CD8-positive, alpha-beta memory T cell (primary cell): ENCODE measurements around the gene PECR. TPM values are rescaled to one million over a fixed set of nuclear protein-coding genes. Genes with fewer than 3 reads are reported as not detected.
A peak's percentile ranks its signal among the peaks of the same experiment; 100 is the strongest.

ENCODE experiments used
- CTCF ChIA-PET: fragments of 350-600 bp; sonication (Branson Sonifier 250); formaldehyde crosslinking; loops from one replicate; lab custom pipeline; 2021; ENCODE audit warnings: antibody characterized with exemption; lab: Charles Lee
- POLR2A ChIA-PET: fragments of 350-600 bp; sonication (Branson Sonifier 250); formaldehyde crosslinking; loops from one replicate; lab custom pipeline; 2021; ENCODE audit warnings: antibody characterized with exemption; lab: Charles Lee
- DNase-seq, 5 donors: peaks; one replicate each; pipeline versions ENCODE4 v3.0.0 to v3.0.0-alpha.2; 2020 to 2022; ENCODE audit warnings: mixed read lengths in 1 of 5
- H3K27ac ChIP-seq: one replicate; pipeline ENCODE4 v1.7.0; 2013; ENCODE audit warnings: low read depth, mild to moderate bottlenecking, low read length, moderate library complexity
- H3K27me3 ChIP-seq: 2 replicates; pipeline ENCODE4 v1.7.0; 2013; ENCODE audit warnings: low read length, mild to moderate bottlenecking; ENCODE audit not compliant: insufficient read depth, poor library complexity, severe bottlenecking
- H3K36me3 ChIP-seq: 2 replicates; pipeline ENCODE4 v1.7.0; 2013; ENCODE audit warnings: mild to moderate bottlenecking, low read length, moderate library complexity; ENCODE audit not compliant: insufficient read depth
- H3K4me1 ChIP-seq: 2 replicates; pipeline ENCODE4 v1.7.0; 2013; ENCODE audit warnings: mild to moderate bottlenecking, low read length, moderate library complexity; ENCODE audit not compliant: insufficient read depth
- H3K4me3 ChIP-seq: 2 replicates; pipeline ENCODE4 v1.7.0; 2013; ENCODE audit warnings: mild to moderate bottlenecking, low read length
- H3K9me3 ChIP-seq: 2 replicates; pipeline ENCODE4 v1.7.0; 2013; ENCODE audit warnings: mild to moderate bottlenecking, low read length
- H3K27ac Mint-ChIP-seq, 8 donors: one replicate each; pipeline ENCODE4 v1.8.0; 2020 to 2021; ENCODE audit warnings: mixed read lengths in 8 of 8, mild to moderate bottlenecking in 6 of 8, inconsistent platforms in 3 of 8, moderate library complexity in 3 of 8
- H3K27me3 Mint-ChIP-seq, 2 donors: one replicate each; pipeline ENCODE4 v1.8.0; 2020 to 2021; ENCODE audit warnings: mixed read lengths in 2 of 2, mild to moderate bottlenecking in 1 of 2, moderate library complexity in 1 of 2
- H3K36me3 Mint-ChIP-seq, 3 donors: one replicate each; pipeline ENCODE4 v1.8.0; 2020 to 2021; ENCODE audit warnings: mixed read lengths in 3 of 3, inconsistent platforms in 1 of 3, mild to moderate bottlenecking in 1 of 3
- H3K4me1 Mint-ChIP-seq, 3 donors: one replicate each; pipeline ENCODE4 v1.8.0; 2020 to 2021; ENCODE audit warnings: mixed read lengths in 3 of 3, inconsistent platforms in 1 of 3, mild to moderate bottlenecking in 1 of 3
- H3K4me3 Mint-ChIP-seq, 7 donors: one replicate each; pipeline ENCODE4 v1.8.0; 2020 to 2021; ENCODE audit warnings: mixed read lengths in 7 of 7, mild to moderate bottlenecking in 6 of 7, moderate library complexity in 4 of 7, inconsistent platforms in 2 of 7
- H3K9me3 Mint-ChIP-seq, 5 donors: one replicate each; pipeline ENCODE4 v1.8.0; 2020 to 2022; ENCODE audit warnings: mixed read lengths in 5 of 5, mild to moderate bottlenecking in 3 of 5, moderate library complexity in 2 of 5, inconsistent platforms in 1 of 5
- polyA plus RNA-seq: library from polyadenylated mRNA; unstranded; fragments of 300-500 nt; fragmentation: Illumina TruSeq; gene quantifications from one replicate; pipeline ENCODE4 v1.2.3, GENCODE V29; 2021
- total RNA-seq, 2 experiments: library from RNA; stranded (reverse); gene quantifications; one replicate each; pipeline ENCODE4 v1.2.3, GENCODE V29; 2021

The PECR gene
- total and polyA plus RNA-seq, 3 experiments from 2014 or later: 10.5 to 24.4 (median 12.6) TPM

DNA sequence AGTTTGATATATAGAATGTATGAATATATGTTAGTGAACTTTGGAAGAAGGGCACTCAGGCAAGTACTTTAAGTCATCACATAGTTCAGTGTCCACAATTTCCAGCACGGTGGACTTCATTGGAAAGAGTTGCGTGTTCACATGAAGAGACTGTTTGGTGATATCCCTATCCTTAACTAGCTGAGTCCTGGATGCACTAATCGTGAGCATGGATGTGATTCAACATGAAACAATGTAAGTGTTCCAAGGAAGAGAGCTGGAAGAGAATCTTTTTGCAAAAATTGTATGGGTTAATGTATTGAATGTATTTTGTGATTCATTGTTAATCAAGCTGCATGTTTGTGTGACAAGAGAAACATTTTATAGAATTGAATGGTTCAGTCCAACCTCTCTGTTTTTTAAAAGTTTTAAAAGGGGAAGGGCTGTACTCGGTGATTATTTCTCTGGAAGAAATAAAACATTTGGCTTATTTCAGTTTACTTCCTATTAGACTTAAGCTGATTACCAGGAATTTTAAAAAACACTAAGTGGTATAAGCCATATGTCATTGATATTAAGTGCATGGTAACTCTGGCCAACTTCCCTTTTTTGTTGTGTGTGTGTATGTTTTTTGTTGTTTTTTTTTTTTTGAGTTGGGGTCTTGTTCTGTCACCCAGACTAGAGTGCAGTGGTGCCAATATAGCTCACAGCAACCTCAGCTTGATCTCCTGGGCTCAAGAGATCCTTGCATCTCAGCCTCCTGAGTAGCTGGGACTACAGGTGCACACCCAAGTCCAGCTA is 36.1 kb upstream of the PECR start:
- Mint-ChIP-seq H3K27ac (peak overlapping the region in 4 of 8 donors; percentile 23 to 62 (median 44)), H3K36me3 (peaks cover 13 to 93% (median 42%) of the 10 kb centered on the region in 3 donors), H3K9me3 (peaks cover 0 to 2% (median 0%) of the 10 kb centered on the region in 5 donors), H3K4me1 (peaks cover 72 to 88% (median 88%) of the 10 kb centered on the region in 3 donors), H3K27me3 (peaks cover 0 to 1% of the 10 kb centered on the region in 2 donors), H3K4me3 (no peak overlapping the region)
- no peak for DNase-seq
- peaks cover 84% of the 10 kb centered on the region for H3K4me1 ChIP-seq
- H3K4me3 ChIP-seq: no peak overlapping the region
- ChIA-PET CTCF (interaction anchor here (0.7 to 0.9 kb wide), 2 partner anchors 83 to 84 kb away, joined by 3 to 4 read pairs; no protein-coding TSS in a partner anchor), POLR2A (no interaction called here)
- H3K9me3 ChIP-seq: no peaks in the 10 kb centered on the region
- H3K36me3 ChIP-seq: peaks cover 70% of the 10 kb centered on the region
- H3K27ac ChIP-seq: no peak overlapping the region
- no peaks in the 10 kb centered on the region for H3K27me3 ChIP-seq

DNA sequence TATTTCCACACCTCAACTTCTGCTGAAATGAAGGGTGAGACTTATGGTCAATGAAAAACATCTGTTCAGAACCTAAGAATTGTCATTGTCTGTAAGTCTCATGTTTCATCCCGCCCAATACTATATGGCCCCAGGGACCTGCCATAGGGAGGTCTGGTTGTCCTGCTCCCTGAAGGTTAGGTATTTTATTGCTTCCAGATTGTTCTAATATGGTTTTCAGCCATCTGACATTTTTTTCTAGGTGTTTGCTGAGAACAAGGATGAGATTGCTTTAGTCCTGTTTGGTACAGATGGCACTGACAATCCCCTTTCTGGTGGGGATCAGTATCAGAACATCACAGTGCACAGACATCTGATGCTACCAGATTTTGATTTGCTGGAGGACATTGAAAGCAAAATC is 34.8 kb upstream of the PECR start:
- Histone ChIP-seq H3K4me3 (no peak overlapping the region), H3K27ac (no peak overlapping the region), H3K27me3 (no peaks in the 10 kb centered on the region), H3K4me1 (peaks cover 92% of the 10 kb centered on the region), H3K36me3 (peaks cover 69% of the 10 kb centered on the region), H3K9me3 (no peaks in the 10 kb centered on the region)
- Mint-ChIP-seq H3K9me3 (peaks cover 0 to 2% (median 0%) of the 10 kb centered on the region in 5 donors), H3K27me3 (peaks cover 0 to 1% of the 10 kb centered on the region in 2 donors), H3K4me1 (peaks cover 76 to 95% (median 93%) of the 10 kb centered on the region in 3 donors), H3K36me3 (peaks cover 9 to 93% (median 44%) of the 10 kb centered on the region in 3 donors), H3K4me3 (peak overlapping the region in 5 of 7 donors; percentile 13 to 53 (median 34)), H3K27ac (peak overlapping the region in 7 of 8 donors; percentile 13 to 80 (median 49))
- ChIA-PET CTCF (no interaction called here), POLR2A (no interaction called here)
- DNase-seq: no peak

DNA sequence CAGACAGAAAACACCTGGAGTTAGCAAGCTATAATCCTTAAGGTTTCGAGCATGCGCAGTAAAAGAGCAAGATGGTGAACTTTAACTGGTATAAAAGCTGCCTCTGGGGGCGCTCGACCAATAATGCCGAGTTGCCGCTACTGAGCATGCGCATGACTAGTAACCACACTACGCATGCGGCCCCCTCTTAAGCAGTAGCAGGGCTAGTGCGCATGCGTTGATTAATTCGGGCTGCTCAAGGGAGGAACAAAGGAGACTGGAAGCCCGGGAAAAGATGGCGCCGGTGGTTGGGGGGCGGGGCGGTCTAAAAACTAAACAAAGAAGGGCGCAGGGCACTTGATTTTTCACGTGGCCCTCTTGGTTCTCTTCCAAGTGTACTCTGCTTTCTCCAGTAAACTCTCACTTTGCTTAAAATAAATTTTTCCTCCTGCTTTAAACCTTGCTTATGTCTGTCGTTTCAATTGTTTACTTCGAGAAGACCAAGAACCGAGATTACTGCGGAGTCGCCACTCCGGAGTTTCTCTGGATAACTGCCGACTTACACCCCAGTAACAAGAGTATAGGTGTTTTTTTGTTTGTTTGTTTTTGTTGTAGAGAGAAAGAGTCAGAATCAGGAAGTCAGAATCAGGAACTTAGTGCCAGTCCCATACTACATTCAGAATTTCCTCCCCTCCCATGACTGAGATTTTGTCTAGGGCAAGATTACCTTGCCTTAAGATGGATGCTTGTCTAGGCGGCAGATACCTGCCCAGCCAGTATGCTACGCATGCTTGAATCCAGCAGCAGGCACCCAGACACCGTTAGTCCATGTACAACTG is 33.3 kb upstream of the PECR start:
- H3K27ac Mint-ChIP-seq: peak overlapping the region; percentile 93 to 98 (median 97)

DNA sequence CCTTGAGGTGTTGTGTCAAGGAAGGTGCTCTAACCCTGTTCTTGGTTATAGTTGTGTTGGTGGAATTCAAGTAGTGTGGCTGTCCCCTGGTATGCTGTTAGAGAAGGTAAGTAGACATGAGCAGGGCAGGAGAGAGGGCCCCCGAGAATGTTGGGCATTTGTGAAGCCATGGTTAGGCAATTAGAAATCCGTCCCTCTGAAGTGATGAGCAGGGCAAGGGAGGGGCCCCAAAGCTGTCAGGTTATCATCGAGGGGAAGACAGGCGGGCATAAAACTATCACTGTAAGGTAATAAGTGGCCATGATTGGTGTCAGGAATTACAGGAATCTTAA is 32.7 kb upstream of the PECR start:
- H3K27me3 ChIP-seq: no peaks in the 10 kb centered on the region
- peak overlapping the region; percentile 93 to 98 (median 97) for H3K27ac Mint-ChIP-seq
- peaks cover 84 to 100% (median 99%) of the 10 kb centered on the region in 3 donors for H3K4me1 Mint-ChIP-seq
- peaks cover 63% of the 10 kb centered on the region for H3K36me3 ChIP-seq
- peaks cover 92% of the 10 kb centered on the region for H3K4me1 ChIP-seq
- H3K27me3 Mint-ChIP-seq: peaks cover 0 to 1% of the 10 kb centered on the region in 2 donors
- no peak overlapping the region for H3K4me3 ChIP-seq
- POLR2A ChIA-PET: interaction anchor here (0.6 to 0.9 kb wide), 3 partner anchors 20 to 33 kb away, joined by 3 read pairs; partner anchors contain the start of genes PECR and TMEM169
- CTCF ChIA-PET: interaction anchor here (0.7 to 3.0 kb wide), 15 partner anchors 8 to 290 kb away, joined by 3 to 16 read pairs (median 4); no protein-coding TSS in a partner anchor
- H3K9me3 ChIP-seq: no peaks in the 10 kb centered on the region
- H3K36me3 Mint-ChIP-seq: peaks cover 10 to 91% (median 38%) of the 10 kb centered on the region in 3 donors
- no peak for DNase-seq
- H3K9me3 Mint-ChIP-seq: peaks cover 0 to 2% (median 0%) of the 10 kb centered on the region in 5 donors
- H3K4me3 Mint-ChIP-seq: peak overlapping the region in 6 of 7 donors; percentile 88 to 94 (median 92)
- H3K27ac ChIP-seq: no peak overlapping the region

More for the DNA sequence above, 33.3 kb upstream of the PECR start:
- Mint-ChIP-seq H3K9me3 (peaks cover 0 to 2% (median 0%) of the 10 kb centered on the region in 5 donors), H3K27me3 (peaks cover 0 to 1% of the 10 kb centered on the region in 2 donors), H3K36me3 (peaks cover 10 to 92% (median 42%) of the 10 kb centered on the region in 3 donors), H3K4me1 (peaks cover 83 to 100% (median 99%) of the 10 kb centered on the region in 3 donors), H3K4me3 (peak overlapping the region; percentile 88 to 94 (median 92))
- CTCF ChIA-PET: interaction anchor here (0.7 to 3.0 kb wide), 14 partner anchors 9 to 103 kb away, joined by 3 to 16 read pairs (median 4); no protein-coding TSS in a partner anchor
- Histone ChIP-seq H3K4me3 (peak overlapping the region; percentile 57), H3K27me3 (no peaks in the 10 kb centered on the region), H3K4me1 (peaks cover 94% of the 10 kb centered on the region), H3K36me3 (peaks cover 69% of the 10 kb centered on the region), H3K9me3 (no peaks in the 10 kb centered on the region), H3K27ac (peak overlapping the region; percentile 71)
- POLR2A ChIA-PET: interaction anchor here (0.6 to 0.9 kb wide), 3 partner anchors 21 to 34 kb away, joined by 3 read pairs; partner anchors contain the start of genes PECR and TMEM169
- DNase-seq: peak; percentile 94 to 99 (median 96)

DNA sequence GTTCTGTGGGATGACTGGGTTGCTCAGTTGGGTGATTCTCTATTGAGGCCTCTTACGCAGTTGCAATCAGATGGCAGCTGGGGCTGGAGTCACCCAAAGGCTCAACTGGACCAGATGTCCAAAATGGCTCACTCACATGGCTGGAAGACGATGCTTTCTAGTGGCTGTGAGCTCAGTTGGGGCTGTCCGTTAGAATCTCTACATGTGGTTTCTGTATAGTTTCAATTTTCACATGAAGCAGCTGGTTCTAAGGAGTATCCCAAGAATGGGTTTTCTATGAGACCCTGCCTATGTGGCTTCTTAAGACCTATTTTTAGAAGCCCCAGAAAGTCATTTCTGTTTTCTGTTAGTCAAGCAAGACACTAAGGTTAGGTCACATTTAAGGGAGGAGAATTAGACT is 32.0 kb upstream of the PECR start:
- Histone ChIP-seq H3K36me3 (peaks cover 61% of the 10 kb centered on the region), H3K27me3 (no peaks in the 10 kb centered on the region), H3K9me3 (no peaks in the 10 kb centered on the region), H3K4me3 (no peak overlapping the region), H3K4me1 (peaks cover 85% of the 10 kb centered on the region), H3K27ac (no peak overlapping the region)
- CTCF ChIA-PET: interaction anchor here (1.0 to 3.0 kb wide), 10 partner anchors 10 to 291 kb away, joined by 3 to 16 read pairs (median 6); no protein-coding TSS in a partner anchor
- no peak for DNase-seq
- Mint-ChIP-seq H3K27me3 (peaks cover 0 to 2% of the 10 kb centered on the region in 2 donors), H3K4me1 (peaks cover 86 to 100% (median 99%) of the 10 kb centered on the region in 3 donors), H3K9me3 (peaks cover 0 to 2% (median 0%) of the 10 kb centered on the region in 5 donors), H3K36me3 (peaks cover 10 to 89% (median 35%) of the 10 kb centered on the region in 3 donors), H3K27ac (peak overlapping the region in 6 of 8 donors; percentile 17 to 97 (median 58)), H3K4me3 (peak overlapping the region in 1 of 7 donors; percentile 75)
- POLR2A ChIA-PET: no interaction called here

DNA sequence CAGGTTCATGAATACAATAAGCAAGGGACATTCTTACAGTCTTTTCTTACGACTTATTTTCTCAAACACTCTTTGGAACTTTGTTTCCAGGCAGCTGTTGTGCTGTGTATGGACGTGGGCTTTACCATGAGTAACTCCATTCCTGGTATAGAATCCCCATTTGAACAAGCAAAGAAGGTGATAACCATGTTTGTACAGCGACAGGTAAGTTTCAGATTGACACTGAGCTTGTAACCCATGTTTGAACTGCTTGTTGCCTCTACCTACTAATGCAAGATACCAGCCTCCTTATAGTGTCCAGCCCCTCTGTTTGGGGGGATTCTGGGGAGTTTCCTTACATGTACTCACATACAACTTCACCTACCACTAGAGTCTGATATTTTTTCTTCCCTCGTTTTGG is 31.3 kb upstream of the PECR start:
- peaks cover 84% of the 10 kb centered on the region for H3K4me1 ChIP-seq
- Mint-ChIP-seq H3K4me3 (peak overlapping the region in 1 of 7 donors; percentile 75), H3K36me3 (peaks cover 10 to 83% (median 33%) of the 10 kb centered on the region in 3 donors), H3K27me3 (peaks cover 0 to 2% of the 10 kb centered on the region in 2 donors), H3K4me1 (peaks cover 83 to 99% (median 98%) of the 10 kb centered on the region in 3 donors), H3K9me3 (peaks cover 0 to 2% (median 0%) of the 10 kb centered on the region in 5 donors), H3K27ac (peak overlapping the region in 7 of 8 donors; percentile 4 to 97 (median 43))
- H3K27ac ChIP-seq: no peak overlapping the region
- CTCF ChIA-PET: interaction anchor here (1.9 to 3.0 kb wide), 2 partner anchors 29 to 79 kb away, joined by 10 to 16 read pairs; no protein-coding TSS in a partner anchor
- peaks cover 58% of the 10 kb centered on the region for H3K36me3 ChIP-seq
- no peaks in the 10 kb centered on the region for H3K27me3 ChIP-seq
- POLR2A ChIA-PET: no interaction called here
- DNase-seq: no peak
- no peaks in the 10 kb centered on the region for H3K9me3 ChIP-seq
- no peak overlapping the region for H3K4me3 ChIP-seq

DNA sequence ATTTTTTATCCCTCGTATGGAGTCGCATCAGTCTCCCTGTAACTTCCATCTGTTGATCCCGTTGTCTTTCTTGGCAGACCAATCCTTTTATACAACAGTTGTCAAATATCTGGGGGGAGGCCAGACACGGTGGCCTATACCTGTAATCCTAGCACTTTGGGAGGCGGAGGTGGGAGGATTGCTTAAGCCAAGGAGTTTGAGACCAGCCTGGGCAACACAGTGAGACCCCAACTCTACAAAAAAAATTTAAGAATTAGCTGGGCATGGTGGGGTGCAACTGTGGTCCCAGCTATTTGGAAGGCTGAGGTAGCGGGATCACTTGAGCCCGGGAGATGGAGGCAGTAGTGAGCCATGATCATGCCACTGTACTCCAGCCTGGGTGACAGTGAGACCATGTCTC is 29.5 kb upstream of the PECR start:
- Histone ChIP-seq H3K9me3 (no peaks in the 10 kb centered on the region), H3K36me3 (peaks cover 41% of the 10 kb centered on the region), H3K27me3 (no peaks in the 10 kb centered on the region), H3K27ac (no peak overlapping the region), H3K4me3 (no peak overlapping the region), H3K4me1 (peaks cover 66% of the 10 kb centered on the region)
- peak overlapping the region in 6 of 7 donors; percentile 65 to 100 (median 99) for H3K4me3 Mint-ChIP-seq
- H3K4me1 Mint-ChIP-seq: peaks cover 67 to 80% (median 80%) of the 10 kb centered on the region in 3 donors
- H3K27ac Mint-ChIP-seq: peak overlapping the region in 7 of 8 donors; percentile 44 to 100 (median 98)
- CTCF ChIA-PET: interaction anchor here (1.2 to 4.7 kb wide), 4 partner anchors 30 to 77 kb away, joined by 4 to 27 read pairs (median 8); partner anchors contain the start of genes PECR and TMEM169
- peaks cover 0 to 2% (median 0%) of the 10 kb centered on the region in 5 donors for H3K9me3 Mint-ChIP-seq
- H3K36me3 Mint-ChIP-seq: peaks cover 10 to 65% (median 23%) of the 10 kb centered on the region in 3 donors
- peaks cover 0 to 5% of the 10 kb centered on the region in 2 donors for H3K27me3 Mint-ChIP-seq
- no peak for DNase-seq
- POLR2A ChIA-PET: interaction anchor here (3.8 kb wide), 1 partner anchor 29 kb away, joined by 21 read pairs; the partner anchor contains the start of genes PECR and TMEM169
